Activated CD4-positive, alpha-beta memory T cell treated with anti-CD3 and anti-CD28 coated beads, Interleukin-2, amount 10 ng/mL, durations not matched to agents 7 days and 5 days (primary cell): ENCODE measurements around the gene SIGLEC11. TPM values are rescaled to one million over a fixed set of nuclear protein-coding genes. Genes with fewer than 3 reads are reported as not detected.
"Not testable (repeated sequence)": the region's sequence is repeated elsewhere in the genome, so short reads cannot be mapped to it uniquely, and the experiment has no call there.

Source experiments
- CTCF ChIA-PET: fragments of 350-600 bp; sonication (Branson Sonifier 250); formaldehyde crosslinking; loops from one replicate; lab custom pipeline; 2021; ENCODE audit warnings: antibody characterized with exemption, inconsistent platforms; lab: Charles Lee
- POLR2A ChIA-PET: fragments of 350-600 bp; sonication (Branson Sonifier 250); formaldehyde crosslinking; loops from one replicate; lab custom pipeline; 2021; ENCODE audit warnings: antibody characterized with exemption; lab: Charles Lee
- DNase-seq: peaks from one replicate; pipeline ENCODE4 v3.0.0-alpha.2; 2020
- H3K27ac Mint-ChIP-seq: one replicate; pipeline ENCODE4 v1.8.0; 2021; ENCODE audit warnings: mild to moderate bottlenecking, mixed read lengths
- H3K27me3 Mint-ChIP-seq: one replicate; pipeline ENCODE4 v1.8.0; 2021; ENCODE audit warnings: mixed read lengths
- H3K36me3 Mint-ChIP-seq: one replicate; pipeline ENCODE4 v1.8.0; 2021; ENCODE audit warnings: low read depth, mixed read lengths
- H3K4me1 Mint-ChIP-seq: one replicate; pipeline ENCODE4 v1.8.0; 2021; ENCODE audit warnings: mixed read lengths
- H3K4me3 Mint-ChIP-seq: one replicate; pipeline ENCODE4 v1.8.0; 2021; ENCODE audit warnings: mild to moderate bottlenecking, mixed read lengths
- H3K9me3 Mint-ChIP-seq: one replicate; pipeline ENCODE4 v1.8.0; 2021; ENCODE audit warnings: mixed read lengths
- total RNA-seq, 2 experiments: library from RNA; stranded (reverse); gene quantifications; one replicate each; pipeline ENCODE4 v1.2.3, GENCODE V29; 2021

SIGLEC11 gene
- total RNA-seq, 2 experiments from 2014 or later, result not detected

DNA sequence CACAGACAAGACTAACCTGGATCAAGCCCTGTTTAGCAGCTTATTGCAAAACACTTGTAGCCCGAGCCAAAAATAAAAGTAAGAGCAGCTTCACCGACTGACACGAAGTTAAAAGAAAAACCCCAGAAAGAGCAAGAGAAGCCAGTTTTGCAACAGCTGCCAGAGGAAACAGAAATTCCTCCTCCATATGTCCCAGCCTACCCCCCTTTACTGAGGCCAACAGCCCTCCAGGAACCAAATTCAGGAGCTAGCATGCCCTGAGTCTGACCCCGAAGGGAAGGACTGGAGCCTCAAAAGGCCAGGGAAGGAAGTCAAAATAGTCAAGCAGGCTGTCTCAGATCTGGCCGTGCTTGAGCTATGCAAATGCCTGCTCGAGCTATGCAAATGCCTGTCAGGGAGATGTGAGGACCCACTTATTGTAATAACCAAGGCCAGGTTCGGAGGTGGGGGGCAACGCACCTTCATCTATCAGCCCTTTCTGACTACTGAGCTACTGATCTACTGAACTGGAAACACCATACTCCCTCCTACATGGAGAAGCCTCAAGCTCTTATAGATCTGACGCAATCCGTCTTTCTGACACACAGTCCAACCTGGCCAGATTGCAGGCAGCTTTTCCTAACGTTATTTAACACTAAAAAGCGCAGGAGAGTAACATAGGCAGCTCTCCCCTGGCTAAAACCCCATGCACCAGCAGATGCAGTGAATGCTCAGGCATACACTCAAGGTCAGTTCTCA is 6.7 kb downstream of the SIGLEC11 start:
- Mint-ChIP-seq H3K4me1 (peaks cover 3% of the 10 kb centered on the region), H3K27ac (no peak overlapping the region), H3K27me3 (peaks cover 16% of the 10 kb centered on the region), H3K36me3 (no peaks in the 10 kb centered on the region), H3K9me3 (no peaks in the 10 kb centered on the region), H3K4me3 (no peak overlapping the region)
- no peak for DNase-seq
- ChIA-PET POLR2A (no interaction called here), CTCF (interaction anchor here (2.1 kb wide), 1 partner anchor 15 kb away, joined by 6 read pairs; no protein-coding TSS in a partner anchor)

GRCh38 chr19:49953416-49953815 is 7.6 kb downstream of the SIGLEC11 start:
- ChIA-PET CTCF (interaction anchor here (2.1 kb wide), 1 partner anchor 14 kb away, joined by 6 read pairs; no protein-coding TSS in a partner anchor), POLR2A (no interaction called here)

DNA sequence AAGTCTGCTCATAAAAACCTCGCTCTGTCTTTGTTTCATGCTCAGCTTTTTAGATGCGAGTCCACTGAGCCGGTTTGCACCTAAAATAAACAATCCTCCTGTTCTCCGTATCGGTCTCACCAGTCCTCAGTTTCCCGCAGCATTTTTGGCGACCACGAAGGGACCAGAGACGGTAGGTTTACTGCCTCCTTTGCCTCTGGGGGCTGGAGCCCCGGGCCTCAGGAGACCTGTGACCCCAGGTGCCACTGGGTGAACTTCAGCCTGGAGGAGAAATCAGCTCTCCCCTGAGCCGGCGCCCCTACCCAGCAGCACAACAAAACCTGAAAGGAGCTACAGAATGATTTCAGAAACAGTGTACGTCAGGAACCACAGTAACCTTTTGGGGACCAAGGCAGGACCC is 8.1 kb downstream of the SIGLEC11 start:
- POLR2A ChIA-PET, result no interaction called here
- no peak overlapping the region for H3K4me3 Mint-ChIP-seq
- no peak for DNase-seq
- no peak overlapping the region for H3K27ac Mint-ChIP-seq
- CTCF ChIA-PET, result interaction anchor here (2.1 kb wide), 1 partner anchor 14 kb away, joined by 6 read pairs; no protein-coding TSS in a partner anchor
- H3K9me3 Mint-ChIP-seq, result no peaks in the 10 kb centered on the region
- H3K4me1 Mint-ChIP-seq, result peaks cover 3% of the 10 kb centered on the region
- H3K27me3 Mint-ChIP-seq, result peaks cover 16% of the 10 kb centered on the region
- H3K36me3 Mint-ChIP-seq, result no peaks in the 10 kb centered on the region

More at GRCh38 chr19:49953416-49953815, 7.6 kb downstream of the SIGLEC11 start:
- Mint-ChIP-seq H3K27me3 (peaks cover 16% of the 10 kb centered on the region), H3K27ac (no peak overlapping the region), H3K9me3 (no peaks in the 10 kb centered on the region), H3K36me3 (no peaks in the 10 kb centered on the region), H3K4me3 (no peak overlapping the region), H3K4me1 (peaks cover 3% of the 10 kb centered on the region)
- DNase-seq, result no peak

DNA sequence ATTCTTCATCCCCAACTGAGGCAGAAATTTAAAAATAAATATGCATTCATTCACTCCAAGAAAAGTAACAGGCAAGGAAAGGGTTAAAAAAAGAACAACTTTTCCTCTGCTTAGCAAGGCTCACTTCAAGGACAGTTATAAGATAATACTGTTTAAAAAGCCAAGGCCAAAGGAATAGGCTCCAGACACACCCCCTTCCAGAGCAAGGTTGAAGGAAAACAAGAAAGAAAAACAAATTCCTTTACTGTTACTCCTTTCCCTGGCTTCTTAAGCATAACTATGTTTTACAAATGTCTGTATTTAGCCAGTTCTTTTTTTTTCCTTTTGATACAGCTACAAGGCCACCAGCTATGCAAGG is 8.5 kb downstream of the SIGLEC11 start:
- Mint-ChIP-seq H3K4me1 (peaks cover 3% of the 10 kb centered on the region), H3K27ac (no peak overlapping the region), H3K4me3 (no peak overlapping the region)

GRCh38 chr19:49951806-49952478 is 9.0 kb downstream of the SIGLEC11 start:
- Mint-ChIP-seq H3K27me3 (peaks cover 16% of the 10 kb centered on the region), H3K27ac (no peak overlapping the region), H3K4me1 (peaks cover 3% of the 10 kb centered on the region), H3K9me3 (no peaks in the 10 kb centered on the region), H3K4me3 (no peak overlapping the region), H3K36me3 (no peaks in the 10 kb centered on the region)
- no peak for DNase-seq
- ChIA-PET POLR2A (no interaction called here), CTCF (no interaction called here)

More for the DNA sequence above, 8.5 kb downstream of the SIGLEC11 start:
- ChIA-PET POLR2A (no interaction called here), CTCF (no interaction called here)
- H3K36me3 Mint-ChIP-seq, result no peaks in the 10 kb centered on the region
- H3K27me3 Mint-ChIP-seq, result peaks cover 16% of the 10 kb centered on the region
- no peaks in the 10 kb centered on the region for H3K9me3 Mint-ChIP-seq
- no peak for DNase-seq

- Mint-ChIP-seq H3K36me3 (no peaks in the 10 kb centered on the region), H3K27me3 (peaks cover 16% of the 10 kb centered on the region), H3K4me1 (peaks cover 3% of the 10 kb centered on the region), H3K4me3 (no peak overlapping the region), H3K9me3 (no peaks in the 10 kb centered on the region), H3K27ac (no peak overlapping the region)
- CTCF ChIA-PET, result no interaction called here
- POLR2A ChIA-PET, result no interaction called here
- no peak for DNase-seq
These were observed 9.9 kb downstream of the SIGLEC11 start for GRCh38 chr19:49950956-49951526.

DNA sequence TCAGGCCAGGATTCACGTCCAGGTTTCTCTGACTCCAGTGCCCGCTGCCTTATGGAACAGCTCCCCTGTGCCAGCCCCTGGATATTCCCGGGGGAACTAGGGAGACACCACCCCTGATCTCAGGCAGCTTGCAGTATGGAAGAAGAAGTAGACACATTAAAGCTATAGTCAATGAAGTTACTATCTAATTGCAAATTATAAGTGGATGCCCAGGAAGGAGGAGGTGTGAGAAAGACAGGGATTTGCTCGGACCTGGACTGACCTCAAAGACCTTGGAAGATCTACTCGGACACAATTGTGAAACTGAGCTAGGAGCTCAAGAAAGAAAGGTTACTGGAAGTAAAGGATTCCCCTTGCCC is 10.4 kb downstream of the SIGLEC11 start:
- Mint-ChIP-seq H3K27ac (no peak overlapping the region), H3K9me3 (no peaks in the 10 kb centered on the region), H3K4me1 (peaks cover 3% of the 10 kb centered on the region), H3K4me3 (no peak overlapping the region), H3K36me3 (no peaks in the 10 kb centered on the region), H3K27me3 (peaks cover 16% of the 10 kb centered on the region)
- no peak for DNase-seq
- ChIA-PET POLR2A (no interaction called here), CTCF (interaction anchor here (1.4 kb wide), 1 partner anchor 13 kb away, joined by 6 read pairs; no protein-coding TSS in a partner anchor)

DNA sequence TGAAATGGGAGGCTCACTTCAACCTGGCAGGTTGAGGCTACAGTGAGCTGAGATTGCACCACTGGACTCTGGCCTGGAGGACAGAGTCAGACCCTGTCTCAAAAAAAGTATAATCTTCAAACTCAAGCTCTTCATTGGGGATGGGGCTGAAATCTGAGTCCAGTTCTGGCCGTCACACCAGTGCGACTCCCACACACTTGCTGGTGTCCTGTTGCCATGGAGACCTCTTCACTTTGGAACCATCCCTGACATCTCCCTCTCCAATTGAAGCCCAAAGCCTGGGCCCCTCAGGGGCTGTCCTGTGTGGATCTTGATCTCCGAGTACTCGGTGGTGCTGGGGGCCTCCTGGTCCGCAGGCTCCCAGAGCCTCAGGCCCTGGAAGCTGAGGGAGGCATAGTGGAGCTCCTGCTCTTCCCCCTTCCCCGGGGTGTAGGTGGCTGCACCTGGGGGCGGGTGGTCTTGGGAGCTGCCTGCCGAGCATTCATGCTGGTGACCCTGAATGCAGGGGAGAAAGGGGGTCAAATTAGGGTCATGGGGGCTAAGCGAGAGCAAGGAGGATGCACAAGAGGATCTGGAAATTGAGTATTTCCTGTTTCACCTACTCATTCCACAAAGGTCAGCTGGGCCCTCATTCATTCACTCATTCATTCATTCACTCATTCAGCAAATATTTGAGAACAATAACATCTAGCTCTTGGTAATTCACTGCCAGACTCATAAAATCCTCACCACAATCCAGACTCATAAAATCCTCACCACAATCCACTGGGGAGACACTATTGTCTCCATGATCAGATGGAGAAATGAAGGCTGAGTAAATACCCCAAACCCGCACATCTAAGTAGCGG is 11.0 kb downstream of the SIGLEC11 start:
- no peak for DNase-seq
- no peak overlapping the region for H3K27ac Mint-ChIP-seq
- H3K9me3 Mint-ChIP-seq, result no peaks in the 10 kb centered on the region
- peaks cover 17% of the 10 kb centered on the region for H3K27me3 Mint-ChIP-seq
- ChIA-PET POLR2A (no interaction called here), CTCF (interaction anchor here (1.4 kb wide), 1 partner anchor 13 kb away, joined by 6 read pairs; no protein-coding TSS in a partner anchor)
- H3K4me3 Mint-ChIP-seq, result no peak overlapping the region
- no peaks in the 10 kb centered on the region for H3K36me3 Mint-ChIP-seq
- peaks cover 3% of the 10 kb centered on the region for H3K4me1 Mint-ChIP-seq

- Mint-ChIP-seq H3K4me3 (no peak overlapping the region), H3K9me3 (no peaks in the 10 kb centered on the region), H3K27ac (no peak overlapping the region), H3K36me3 (no peaks in the 10 kb centered on the region), H3K4me1 (peaks cover 13% of the 10 kb centered on the region), H3K27me3 (peaks cover 16% of the 10 kb centered on the region)
- CTCF ChIA-PET, result no interaction called here
- POLR2A ChIA-PET, result no interaction called here
- no peak for DNase-seq
These were observed 14.6 kb downstream of the SIGLEC11 start for GRCh38 chr19:49946415-49946814.

DNA sequence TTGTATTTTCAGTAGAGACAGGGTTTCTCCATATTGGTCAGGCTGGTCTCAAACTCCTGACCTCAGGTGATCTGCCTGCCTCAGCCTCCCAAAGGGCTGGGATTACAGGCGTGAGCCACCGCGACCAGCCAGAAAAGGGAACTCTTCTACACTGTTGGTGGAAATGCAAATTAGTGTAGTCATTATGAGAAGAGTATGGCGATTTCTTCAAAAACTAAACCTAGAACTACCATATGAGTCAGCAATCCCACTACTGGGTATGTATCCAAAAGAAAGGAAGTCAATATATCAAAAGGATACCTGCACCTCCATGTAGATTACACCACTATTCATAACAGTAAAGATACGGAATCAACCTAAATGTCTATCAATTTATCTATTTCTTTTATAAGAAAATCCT is 16.4 kb downstream of the SIGLEC11 start:
- H3K4me3 Mint-ChIP-seq, DNase-seq, H3K27ac Mint-ChIP-seq, H3K9me3 Mint-ChIP-seq, CTCF ChIA-PET, POLR2A ChIA-PET, H3K36me3 Mint-ChIP-seq: not testable (repeated sequence)
- Mint-ChIP-seq H3K4me1 (peaks cover 20% of the 10 kb centered on the region), H3K27me3 (peaks cover 18% of the 10 kb centered on the region)

- no peak for DNase-seq
- no peaks in the 10 kb centered on the region for H3K9me3 Mint-ChIP-seq
- peaks cover 20% of the 10 kb centered on the region for H3K4me1 Mint-ChIP-seq
- no peak overlapping the region for H3K27ac Mint-ChIP-seq
- ChIA-PET CTCF (no interaction called here), POLR2A (no interaction called here)
- no peaks in the 10 kb centered on the region for H3K36me3 Mint-ChIP-seq
- H3K27me3 Mint-ChIP-seq, result peaks cover 25% of the 10 kb centered on the region
- H3K4me3 Mint-ChIP-seq, result no peak overlapping the region
These were observed 20.5 kb downstream of the SIGLEC11 start for GRCh38 chr19:49940482-49940791.

DNA sequence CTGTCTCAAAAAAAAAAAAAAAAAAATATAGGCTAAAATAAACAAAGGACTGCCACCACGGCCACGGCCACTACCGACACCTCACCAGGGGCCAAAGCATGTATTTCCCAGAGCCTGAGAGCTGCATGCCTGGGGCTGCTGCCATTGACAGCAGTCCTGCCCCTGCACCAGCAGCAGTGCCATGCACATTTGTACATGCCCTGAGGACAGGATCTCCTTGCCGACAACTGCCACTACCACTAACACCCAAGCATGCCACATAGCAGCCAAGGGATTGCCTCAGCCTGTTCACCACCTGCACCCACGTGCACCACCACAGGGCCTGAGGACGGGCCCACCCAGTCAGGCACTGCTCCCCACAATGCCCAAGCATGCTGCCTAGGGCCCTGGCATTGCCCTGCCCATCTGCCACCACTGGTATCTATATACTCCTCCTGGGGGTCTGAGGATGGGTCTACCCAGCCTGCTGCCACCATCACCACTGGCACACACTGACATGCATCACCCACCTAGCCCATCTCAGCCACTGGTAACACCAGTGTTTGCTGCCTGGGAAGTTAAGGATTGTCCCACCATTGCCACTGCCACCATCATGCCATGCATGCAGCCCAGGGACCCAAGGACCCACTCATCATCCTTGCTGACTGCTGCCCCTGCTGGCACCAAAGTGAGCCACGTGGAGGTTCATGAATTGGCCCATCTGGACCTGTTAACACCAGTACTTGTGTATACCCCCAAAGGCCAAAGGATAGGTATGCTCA is 21.1 kb downstream of the SIGLEC11 start:
- H3K4me3 Mint-ChIP-seq, result no peak overlapping the region
- H3K4me1 Mint-ChIP-seq, result peaks cover 20% of the 10 kb centered on the region
- POLR2A ChIA-PET, result no interaction called here
- DNase-seq, result no peak
- no peaks in the 10 kb centered on the region for H3K36me3 Mint-ChIP-seq
- H3K9me3 Mint-ChIP-seq, result no peaks in the 10 kb centered on the region
- no peak overlapping the region for H3K27ac Mint-ChIP-seq
- peaks cover 22% of the 10 kb centered on the region for H3K27me3 Mint-ChIP-seq
- CTCF ChIA-PET, result interaction anchor here (0.6 to 1.7 kb wide), 2 partner anchors 14 to 1625 kb away, joined by 3 to 6 read pairs; no protein-coding TSS in a partner anchor
